ENCODE results near the gene EZR. TPM values are rescaled to one million over a fixed set of nuclear protein-coding genes. Genes with fewer than 3 reads are reported as not detected.

The EZR gene
- polyA plus RNA-seq, 1 donor (not counting 4 experiments of a cell fraction or from before 2014, with no cell fraction given), result 277 TPM

DNA sequence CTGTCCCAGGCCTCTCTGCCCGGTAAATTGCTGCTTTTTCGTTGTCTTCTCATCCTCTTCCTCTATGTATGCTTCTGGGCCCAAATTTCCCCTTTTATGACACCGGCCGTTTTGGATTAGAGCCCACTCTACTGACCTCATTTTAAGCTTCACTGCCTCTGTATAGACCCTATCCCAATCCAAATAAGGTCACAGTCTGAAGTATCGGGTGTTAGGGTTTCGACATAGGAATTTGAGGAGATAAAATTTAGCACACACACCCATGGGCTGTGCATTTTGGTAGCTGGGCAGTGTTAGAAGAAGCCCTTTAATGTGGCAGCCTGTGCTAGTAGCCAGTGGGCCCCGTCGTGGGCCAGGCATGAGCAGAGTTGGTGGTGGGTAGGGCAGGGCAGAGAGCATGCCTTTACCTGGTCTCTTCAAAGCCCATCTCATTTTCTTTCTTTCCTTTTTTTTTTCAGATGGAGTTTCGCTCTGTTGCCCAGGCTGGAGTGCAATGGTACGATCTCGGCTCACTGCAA lies 27.9 kb upstream of the EZR start:
- no peaks in the 10 kb centered on the region for H3K9me1 ChIP-seq (ENCODE audit: control insufficient read depth, extremely low read depth, insufficient read depth, low read length)
- H3K9me3 ChIP-seq (ENCODE audit: control insufficient read depth, low read depth, low read length), result no peaks in the 10 kb centered on the region
- dilution Hi-C loops (cut with MboI; ENCODE audit: extremely low pct_ligation_motif_present, low sequenced_read_pairs), result no loop called here
- FAIRE-seq, result no peak
- H3K4me3 ChIP-seq (ENCODE audit: control insufficient read depth in 2 of 3, extremely low read depth in 1 of 3, insufficient read depth in 2 of 3, low read depth in 1 of 3, low read length in 3 of 3), result no peak overlapping the region
- no peaks in the 10 kb centered on the region for H4K20me1 ChIP-seq (ENCODE audit: control insufficient read depth, extremely low read depth, insufficient read depth, low read length)
- peaks cover 39% of the 10 kb centered on the region for H3K4me1 ChIP-seq (ENCODE audit: control insufficient read depth, extremely low read depth, insufficient read depth, low read length)
- H3K36me3 ChIP-seq (ENCODE audit: control insufficient read depth in 2 of 2, extremely low read depth in 1 of 2, insufficient read depth in 2 of 2, low read length in 2 of 2), result no peaks in the 10 kb centered on the region
- no peak overlapping the region for H3K4me2 ChIP-seq (ENCODE audit: control insufficient read depth, extremely low read depth, insufficient read depth, low read depth, low read length)
- no peak overlapping the region for H3K27ac ChIP-seq (ENCODE audit: control insufficient read depth, insufficient read depth, low read length)
- no peak overlapping the region for H2AFZ ChIP-seq (ENCODE audit: control insufficient read depth, low read length)
- no peaks in the 10 kb centered on the region for H3K27me3 ChIP-seq (ENCODE audit: control insufficient read depth, extremely low read depth, insufficient read depth, low read length)
- H3K79me2 ChIP-seq (ENCODE audit: control insufficient read depth, insufficient read depth, low read length), result no peaks in the 10 kb centered on the region
- H3K9ac ChIP-seq (ENCODE audit: control insufficient read depth, extremely low read depth, insufficient read depth, low read length), result no peak overlapping the region
- DNase-seq (ENCODE audit: low read depth, low spot score), result no peak
- TF ChIP-seq, protein P1, sequence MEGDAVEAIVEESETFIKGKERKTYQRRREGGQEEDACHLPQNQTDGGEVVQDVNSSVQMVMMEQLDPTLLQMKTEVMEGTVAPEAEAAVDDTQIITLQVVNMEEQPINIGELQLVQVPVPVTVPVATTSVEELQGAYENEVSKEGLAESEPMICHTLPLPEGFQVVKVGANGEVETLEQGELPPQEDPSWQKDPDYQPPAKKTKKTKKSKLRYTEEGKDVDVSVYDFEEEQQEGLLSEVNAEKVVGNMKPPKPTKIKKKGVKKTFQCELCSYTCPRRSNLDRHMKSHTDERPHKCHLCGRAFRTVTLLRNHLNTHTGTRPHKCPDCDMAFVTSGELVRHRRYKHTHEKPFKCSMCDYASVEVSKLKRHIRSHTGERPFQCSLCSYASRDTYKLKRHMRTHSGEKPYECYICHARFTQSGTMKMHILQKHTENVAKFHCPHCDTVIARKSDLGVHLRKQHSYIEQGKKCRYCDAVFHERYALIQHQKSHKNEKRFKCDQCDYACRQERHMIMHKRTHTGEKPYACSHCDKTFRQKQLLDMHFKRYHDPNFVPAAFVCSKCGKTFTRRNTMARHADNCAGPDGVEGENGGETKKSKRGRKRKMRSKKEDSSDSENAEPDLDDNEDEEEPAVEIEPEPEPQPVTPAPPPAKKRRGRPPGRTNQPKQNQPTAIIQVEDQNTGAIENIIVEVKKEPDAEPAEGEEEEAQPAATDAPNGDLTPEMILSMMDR (optimal IDR thresholded peaks at IDR 0.05 in 1 of 3, IDR thresholded peaks at IDR 0.05 in 1 of 3, conservative IDR thresholded peaks at IDR 0.05 in 1 of 3; ENCODE audit: extremely low read depth in 1 of 3, insufficient read depth in 2 of 3, low read length in 3 of 3), result no peak
- TF ChIP-seq EZH2 (IDR thresholded peaks at IDR 0.05; ENCODE audit: low read length), result no peak

DNA sequence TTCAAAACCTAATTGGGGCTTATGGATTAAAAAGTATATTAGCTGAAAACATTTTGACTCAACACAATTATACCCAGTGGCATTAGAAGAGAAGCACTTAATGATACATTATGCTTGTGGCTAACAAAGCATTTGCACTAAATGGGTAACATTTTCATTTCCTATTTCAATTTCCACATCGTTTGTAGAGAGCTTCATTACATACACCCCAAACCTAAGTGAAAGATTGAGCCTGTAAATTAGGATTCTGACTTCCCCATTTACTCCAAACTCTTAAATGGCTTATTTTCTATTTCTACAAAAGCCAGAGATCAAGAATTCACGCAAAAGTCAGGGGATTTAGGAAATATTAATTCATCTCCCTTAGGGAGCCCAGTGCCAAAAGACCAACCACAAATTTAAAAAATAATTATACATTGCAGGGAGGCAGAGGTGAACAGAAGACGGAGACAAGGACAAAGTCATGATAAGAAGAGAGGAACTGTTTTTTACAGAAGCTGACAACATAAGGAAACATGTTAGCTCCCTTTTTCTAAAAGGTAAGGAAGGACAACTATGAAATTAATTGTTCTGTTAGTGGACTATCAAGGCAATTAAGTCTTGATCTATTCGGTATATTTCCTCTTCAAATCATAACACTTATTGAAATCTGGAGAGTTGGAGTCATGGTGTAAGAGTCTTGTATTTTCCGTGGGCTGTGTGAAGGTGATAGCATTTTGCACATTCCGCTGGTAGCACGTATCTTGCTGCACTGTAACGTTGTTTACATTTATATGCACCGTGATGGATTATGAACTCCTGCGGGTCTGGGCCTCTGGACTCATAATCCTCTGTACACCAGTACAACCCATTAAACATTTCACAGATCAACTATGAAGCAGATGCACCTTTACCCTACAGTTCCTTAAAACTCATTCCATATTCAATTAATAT lies 24.8 kb upstream of the EZR start:
- Histone ChIP-seq H3K27me3 (ENCODE audit: control insufficient read depth, extremely low read depth, insufficient read depth, low read length) (no peaks in the 10 kb centered on the region), H3K79me2 (ENCODE audit: control insufficient read depth, insufficient read depth, low read length) (no peaks in the 10 kb centered on the region), H4K20me1 (ENCODE audit: control insufficient read depth, extremely low read depth, insufficient read depth, low read length) (no peaks in the 10 kb centered on the region), H3K9me3 (ENCODE audit: control insufficient read depth, low read depth, low read length) (no peaks in the 10 kb centered on the region), H3K36me3 (ENCODE audit: control insufficient read depth in 2 of 2, extremely low read depth in 1 of 2, insufficient read depth in 2 of 2, low read length in 2 of 2) (no peaks in the 10 kb centered on the region), H3K4me1 (ENCODE audit: control insufficient read depth, extremely low read depth, insufficient read depth, low read length) (peaks cover 11% of the 10 kb centered on the region), H3K27ac (ENCODE audit: control insufficient read depth, insufficient read depth, low read length) (no peak overlapping the region), H3K9me1 (ENCODE audit: control insufficient read depth, extremely low read depth, insufficient read depth, low read length) (no peaks in the 10 kb centered on the region), H3K4me3 (ENCODE audit: control insufficient read depth in 2 of 3, extremely low read depth in 1 of 3, insufficient read depth in 2 of 3, low read depth in 1 of 3, low read length in 3 of 3) (no peak overlapping the region), H3K9ac (ENCODE audit: control insufficient read depth, extremely low read depth, insufficient read depth, low read length) (no peak overlapping the region), H3K4me2 (ENCODE audit: control insufficient read depth, extremely low read depth, insufficient read depth, low read depth, low read length) (no peak overlapping the region), H2AFZ (ENCODE audit: control insufficient read depth, low read length) (no peak overlapping the region)
- FAIRE-seq, result no peak
- no peak for TF ChIP-seq EZH2 (IDR thresholded peaks at IDR 0.05; ENCODE audit: low read length)
- TF ChIP-seq, protein P1 (optimal IDR thresholded peaks at IDR 0.05 in 1 of 3, IDR thresholded peaks at IDR 0.05 in 1 of 3, conservative IDR thresholded peaks at IDR 0.05 in 1 of 3; ENCODE audit: extremely low read depth in 1 of 3, insufficient read depth in 2 of 3, low read length in 3 of 3), result no peak
- dilution Hi-C loops (cut with MboI; ENCODE audit: extremely low pct_ligation_motif_present, low sequenced_read_pairs), result no loop called here
- no peak for DNase-seq (ENCODE audit: low read depth, low spot score)
